H1 (cell line): Measurements from ENCODE around the gene ELP4. TPM values are rescaled to one million over a fixed set of nuclear protein-coding genes. Genes with fewer than 3 reads are reported as not detected.

ENCODE experiments used
- NRF1 ChIP-seq: IDR thresholded peaks from 2 replicates; pipeline ENCODE4 v1.6.1; 2011; ENCODE audit warnings: mild to moderate bottlenecking, low read depth, low read length, improper control_type of control experiment
- RAD21 ChIP-seq, 2 experiments: IDR thresholded peaks in 1 of 2; conservative IDR thresholded peaks in 1 of 2; 2 replicates each; pipeline ENCODE4 v1.6.1; 2011; ENCODE audit warnings: low read depth in 2 of 2, low read length in 2 of 2, improper control_type of control experiment in 1 of 2, inconsistent platforms in 1 of 2, mild to moderate bottlenecking in 1 of 2, moderate library complexity in 1 of 2
- YY1 ChIP-seq: IDR thresholded peaks from 2 replicates; pipeline ENCODE4 v1.6.1; 2011; ENCODE audit warnings: low read depth, mild to moderate bottlenecking, low read length
- polyA plus RNA-seq, 7 experiments: library from polyadenylated mRNA; depleted of rRNA in 3 of 7; stranded (reverse) in 5 of 7; unstranded in 2 of 7; fragments of >200 nt in 5 of 7; fragments of 200-250 nt in 2 of 7; gene quantifications; 1 replicate in 5 of 7; 2 replicates in 1 of 7; 4 replicates in 1 of 7; pipeline versions ENCODE4 v1.2.1 to v1.2.3, GENCODE V29; 2011 to 2013; ENCODE audit warnings: missing spikeins in 2 of 7, mixed read lengths in 2 of 7
- total RNA-seq: library from RNA; stranded (reverse); fragmentation: NEBNext Ultra II Directional; extraction: Animal tissue kit (Norgen Biotek cat#: 25700); gene quantifications from 2 replicates; pipeline ENCODE4 v1.2.1, GENCODE V29; 2021
- TF ChIP-seq, protein P1 (sequence below): fragments of 300-600 bp; sonication (generic); IDR thresholded peaks from 2 replicates; pipeline ENCODE4 v1.7.1; 2012; ENCODE audit warnings: low read length, moderate library complexity, mild to moderate bottlenecking, inconsistent platforms; ENCODE audit not compliant: insufficient replicate concordance
- TF ChIP-seq, protein P2 (sequence below), 3 experiments: IDR thresholded peaks; 1 replicate in 2 of 3; 2 replicates in 1 of 3; pipeline versions ENCODE4 v1.5.1 to v1.6.1; 2011; ENCODE audit warnings: low read length in 3 of 3, mild to moderate bottlenecking in 3 of 3, inconsistent platforms in 2 of 3, low read depth in 1 of 3, moderate library complexity in 1 of 3; ENCODE audit not compliant: insufficient read depth in 1 of 3; ENCODE audit errors: control extremely low read depth in 1 of 3

ELP4 gene
- total and polyA plus RNA-seq, 2 of the 8 experiments (the other 6 are each of a cell fraction or from before 2014, with no cell fraction given): 14.0 to 18.6 TPM

- TF ChIP-seq, protein P1, sequence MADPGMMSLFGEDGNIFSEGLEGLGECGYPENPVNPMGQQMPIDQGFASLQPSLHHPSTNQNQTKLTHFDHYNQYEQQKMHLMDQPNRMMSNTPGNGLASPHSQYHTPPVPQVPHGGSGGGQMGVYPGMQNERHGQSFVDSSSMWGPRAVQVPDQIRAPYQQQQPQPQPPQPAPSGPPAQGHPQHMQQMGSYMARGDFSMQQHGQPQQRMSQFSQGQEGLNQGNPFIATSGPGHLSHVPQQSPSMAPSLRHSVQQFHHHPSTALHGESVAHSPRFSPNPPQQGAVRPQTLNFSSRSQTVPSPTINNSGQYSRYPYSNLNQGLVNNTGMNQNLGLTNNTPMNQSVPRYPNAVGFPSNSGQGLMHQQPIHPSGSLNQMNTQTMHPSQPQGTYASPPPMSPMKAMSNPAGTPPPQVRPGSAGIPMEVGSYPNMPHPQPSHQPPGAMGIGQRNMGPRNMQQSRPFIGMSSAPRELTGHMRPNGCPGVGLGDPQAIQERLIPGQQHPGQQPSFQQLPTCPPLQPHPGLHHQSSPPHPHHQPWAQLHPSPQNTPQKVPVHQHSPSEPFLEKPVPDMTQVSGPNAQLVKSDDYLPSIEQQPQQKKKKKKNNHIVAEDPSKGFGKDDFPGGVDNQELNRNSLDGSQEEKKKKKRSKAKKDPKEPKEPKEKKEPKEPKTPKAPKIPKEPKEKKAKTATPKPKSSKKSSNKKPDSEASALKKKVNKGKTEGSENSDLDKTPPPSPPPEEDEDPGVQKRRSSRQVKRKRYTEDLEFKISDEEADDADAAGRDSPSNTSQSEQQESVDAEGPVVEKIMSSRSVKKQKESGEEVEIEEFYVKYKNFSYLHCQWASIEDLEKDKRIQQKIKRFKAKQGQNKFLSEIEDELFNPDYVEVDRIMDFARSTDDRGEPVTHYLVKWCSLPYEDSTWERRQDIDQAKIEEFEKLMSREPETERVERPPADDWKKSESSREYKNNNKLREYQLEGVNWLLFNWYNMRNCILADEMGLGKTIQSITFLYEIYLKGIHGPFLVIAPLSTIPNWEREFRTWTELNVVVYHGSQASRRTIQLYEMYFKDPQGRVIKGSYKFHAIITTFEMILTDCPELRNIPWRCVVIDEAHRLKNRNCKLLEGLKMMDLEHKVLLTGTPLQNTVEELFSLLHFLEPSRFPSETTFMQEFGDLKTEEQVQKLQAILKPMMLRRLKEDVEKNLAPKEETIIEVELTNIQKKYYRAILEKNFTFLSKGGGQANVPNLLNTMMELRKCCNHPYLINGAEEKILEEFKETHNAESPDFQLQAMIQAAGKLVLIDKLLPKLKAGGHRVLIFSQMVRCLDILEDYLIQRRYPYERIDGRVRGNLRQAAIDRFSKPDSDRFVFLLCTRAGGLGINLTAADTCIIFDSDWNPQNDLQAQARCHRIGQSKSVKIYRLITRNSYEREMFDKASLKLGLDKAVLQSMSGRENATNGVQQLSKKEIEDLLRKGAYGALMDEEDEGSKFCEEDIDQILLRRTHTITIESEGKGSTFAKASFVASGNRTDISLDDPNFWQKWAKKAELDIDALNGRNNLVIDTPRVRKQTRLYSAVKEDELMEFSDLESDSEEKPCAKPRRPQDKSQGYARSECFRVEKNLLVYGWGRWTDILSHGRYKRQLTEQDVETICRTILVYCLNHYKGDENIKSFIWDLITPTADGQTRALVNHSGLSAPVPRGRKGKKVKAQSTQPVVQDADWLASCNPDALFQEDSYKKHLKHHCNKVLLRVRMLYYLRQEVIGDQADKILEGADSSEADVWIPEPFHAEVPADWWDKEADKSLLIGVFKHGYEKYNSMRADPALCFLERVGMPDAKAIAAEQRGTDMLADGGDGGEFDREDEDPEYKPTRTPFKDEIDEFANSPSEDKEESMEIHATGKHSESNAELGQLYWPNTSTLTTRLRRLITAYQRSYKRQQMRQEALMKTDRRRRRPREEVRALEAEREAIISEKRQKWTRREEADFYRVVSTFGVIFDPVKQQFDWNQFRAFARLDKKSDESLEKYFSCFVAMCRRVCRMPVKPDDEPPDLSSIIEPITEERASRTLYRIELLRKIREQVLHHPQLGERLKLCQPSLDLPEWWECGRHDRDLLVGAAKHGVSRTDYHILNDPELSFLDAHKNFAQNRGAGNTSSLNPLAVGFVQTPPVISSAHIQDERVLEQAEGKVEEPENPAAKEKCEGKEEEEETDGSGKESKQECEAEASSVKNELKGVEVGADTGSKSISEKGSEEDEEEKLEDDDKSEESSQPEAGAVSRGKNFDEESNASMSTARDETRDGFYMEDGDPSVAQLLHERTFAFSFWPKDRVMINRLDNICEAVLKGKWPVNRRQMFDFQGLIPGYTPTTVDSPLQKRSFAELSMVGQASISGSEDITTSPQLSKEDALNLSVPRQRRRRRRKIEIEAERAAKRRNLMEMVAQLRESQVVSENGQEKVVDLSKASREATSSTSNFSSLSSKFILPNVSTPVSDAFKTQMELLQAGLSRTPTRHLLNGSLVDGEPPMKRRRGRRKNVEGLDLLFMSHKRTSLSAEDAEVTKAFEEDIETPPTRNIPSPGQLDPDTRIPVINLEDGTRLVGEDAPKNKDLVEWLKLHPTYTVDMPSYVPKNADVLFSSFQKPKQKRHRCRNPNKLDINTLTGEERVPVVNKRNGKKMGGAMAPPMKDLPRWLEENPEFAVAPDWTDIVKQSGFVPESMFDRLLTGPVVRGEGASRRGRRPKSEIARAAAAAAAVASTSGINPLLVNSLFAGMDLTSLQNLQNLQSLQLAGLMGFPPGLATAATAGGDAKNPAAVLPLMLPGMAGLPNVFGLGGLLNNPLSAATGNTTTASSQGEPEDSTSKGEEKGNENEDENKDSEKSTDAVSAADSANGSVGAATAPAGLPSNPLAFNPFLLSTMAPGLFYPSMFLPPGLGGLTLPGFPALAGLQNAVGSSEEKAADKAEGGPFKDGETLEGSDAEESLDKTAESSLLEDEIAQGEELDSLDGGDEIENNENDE: peak; percentile 57
- TF ChIP-seq YY1 (0 out of 2 replicates have a peak, but pooled peaks have one; percentile 20), RAD21 (IDR thresholded peaks at IDR 0.05 in 1 of 2, conservative IDR thresholded peaks at IDR 0.05 in 1 of 2; ENCODE audit: low read depth in 2 of 2, low read length in 2 of 2) (peak; percentile 79), NRF1 (no peak)
- TF ChIP-seq, protein P2, sequence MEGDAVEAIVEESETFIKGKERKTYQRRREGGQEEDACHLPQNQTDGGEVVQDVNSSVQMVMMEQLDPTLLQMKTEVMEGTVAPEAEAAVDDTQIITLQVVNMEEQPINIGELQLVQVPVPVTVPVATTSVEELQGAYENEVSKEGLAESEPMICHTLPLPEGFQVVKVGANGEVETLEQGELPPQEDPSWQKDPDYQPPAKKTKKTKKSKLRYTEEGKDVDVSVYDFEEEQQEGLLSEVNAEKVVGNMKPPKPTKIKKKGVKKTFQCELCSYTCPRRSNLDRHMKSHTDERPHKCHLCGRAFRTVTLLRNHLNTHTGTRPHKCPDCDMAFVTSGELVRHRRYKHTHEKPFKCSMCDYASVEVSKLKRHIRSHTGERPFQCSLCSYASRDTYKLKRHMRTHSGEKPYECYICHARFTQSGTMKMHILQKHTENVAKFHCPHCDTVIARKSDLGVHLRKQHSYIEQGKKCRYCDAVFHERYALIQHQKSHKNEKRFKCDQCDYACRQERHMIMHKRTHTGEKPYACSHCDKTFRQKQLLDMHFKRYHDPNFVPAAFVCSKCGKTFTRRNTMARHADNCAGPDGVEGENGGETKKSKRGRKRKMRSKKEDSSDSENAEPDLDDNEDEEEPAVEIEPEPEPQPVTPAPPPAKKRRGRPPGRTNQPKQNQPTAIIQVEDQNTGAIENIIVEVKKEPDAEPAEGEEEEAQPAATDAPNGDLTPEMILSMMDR (IDR thresholded peaks at IDR 0.05; ENCODE audit: control extremely low read depth in 1 of 3, insufficient read depth in 1 of 3, low read depth in 1 of 3, low read length in 3 of 3): peak; percentile 54 to 72 (median 70)
- TF ChIP-seq, all 59 proteins: peak for 4
Observed at GRCh38 chr11:31641477-31642062, 132.0 kb downstream of the ELP4 start (continued).
